Measurements from ENCODE around the gene IRAK1.

GRCh38 chrX:154010330-154011087 lies 9.2 kb downstream of the IRAK1 start:
- TF ChIP-seq GABPA (tag; conservative IDR thresholded peaks at IDR 0.05; ENCODE audit: low read depth) (no peak), EZH2 (IDR thresholded peaks at IDR 0.05; ENCODE audit: borderline replicate concordance, low read depth, low read length) (no peak), THRA (IDR thresholded peaks at IDR 0.05) (no peak), ERF (CRISPR knock-in tag; IDR thresholded peaks at IDR 0.05) (no peak), TCFL5 (CRISPR knock-in tag; conservative IDR thresholded peaks at IDR 0.05) (no peak), ZNF217 (CRISPR knock-in tag; IDR thresholded peaks at IDR 0.05) (no peak), REST (IDR thresholded peaks at IDR 0.05; ENCODE audit: borderline replicate concordance) (no peak), REST (CRISPR knock-in tag; IDR thresholded peaks at IDR 0.05; ENCODE audit: low read depth) (no peak), CBX5 (IDR thresholded peaks at IDR 0.05; ENCODE audit: borderline replicate concordance, low read depth) (no peak)
- TF ChIP-seq, protein P1, sequence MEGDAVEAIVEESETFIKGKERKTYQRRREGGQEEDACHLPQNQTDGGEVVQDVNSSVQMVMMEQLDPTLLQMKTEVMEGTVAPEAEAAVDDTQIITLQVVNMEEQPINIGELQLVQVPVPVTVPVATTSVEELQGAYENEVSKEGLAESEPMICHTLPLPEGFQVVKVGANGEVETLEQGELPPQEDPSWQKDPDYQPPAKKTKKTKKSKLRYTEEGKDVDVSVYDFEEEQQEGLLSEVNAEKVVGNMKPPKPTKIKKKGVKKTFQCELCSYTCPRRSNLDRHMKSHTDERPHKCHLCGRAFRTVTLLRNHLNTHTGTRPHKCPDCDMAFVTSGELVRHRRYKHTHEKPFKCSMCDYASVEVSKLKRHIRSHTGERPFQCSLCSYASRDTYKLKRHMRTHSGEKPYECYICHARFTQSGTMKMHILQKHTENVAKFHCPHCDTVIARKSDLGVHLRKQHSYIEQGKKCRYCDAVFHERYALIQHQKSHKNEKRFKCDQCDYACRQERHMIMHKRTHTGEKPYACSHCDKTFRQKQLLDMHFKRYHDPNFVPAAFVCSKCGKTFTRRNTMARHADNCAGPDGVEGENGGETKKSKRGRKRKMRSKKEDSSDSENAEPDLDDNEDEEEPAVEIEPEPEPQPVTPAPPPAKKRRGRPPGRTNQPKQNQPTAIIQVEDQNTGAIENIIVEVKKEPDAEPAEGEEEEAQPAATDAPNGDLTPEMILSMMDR (IDR thresholded peaks at IDR 0.05 in 2 of 3, conservative IDR thresholded peaks at IDR 0.05 in 1 of 3; ENCODE audit: insufficient read depth in 2 of 3, low read depth in 1 of 3, low read length in 3 of 3) = no peak
- TF ChIP-seq, protein P2, sequence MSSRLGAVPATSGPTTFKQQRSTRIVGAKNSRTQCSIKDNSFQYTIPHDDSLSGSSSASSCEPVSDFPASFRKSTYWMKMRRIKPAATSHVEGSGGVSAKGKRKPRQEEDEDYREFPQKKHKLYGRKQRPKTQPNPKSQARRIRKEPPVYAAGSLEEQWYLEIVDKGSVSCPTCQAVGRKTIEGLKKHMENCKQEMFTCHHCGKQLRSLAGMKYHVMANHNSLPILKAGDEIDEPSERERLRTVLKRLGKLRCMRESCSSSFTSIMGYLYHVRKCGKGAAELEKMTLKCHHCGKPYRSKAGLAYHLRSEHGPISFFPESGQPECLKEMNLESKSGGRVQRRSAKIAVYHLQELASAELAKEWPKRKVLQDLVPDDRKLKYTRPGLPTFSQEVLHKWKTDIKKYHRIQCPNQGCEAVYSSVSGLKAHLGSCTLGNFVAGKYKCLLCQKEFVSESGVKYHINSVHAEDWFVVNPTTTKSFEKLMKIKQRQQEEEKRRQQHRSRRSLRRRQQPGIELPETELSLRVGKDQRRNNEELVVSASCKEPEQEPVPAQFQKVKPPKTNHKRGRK (tag; IDR thresholded peaks at IDR 0.05) = no peak
